PC-3 (cell line): Measurements from ENCODE around the gene KLHL30. TPM values are rescaled to one million over a fixed set of nuclear protein-coding genes. Genes with fewer than 3 reads are reported as not detected.

Experiments used
- ATAC-seq: fragments of 200-7000 bp; cut with Tn5 transposase; 2 replicates; pipeline ENCODE4 v1.9.1; 2020; ENCODE audit warnings: mild to moderate bottlenecking, moderate library complexity
- BruUV-seq: library from RNA; stranded (reverse); fragments of 400-500 nt; replicated peaks from 2 replicates; lab custom pipeline; 2021; lab: Mats Ljungman, UMichigan
- CTCF ChIA-PET: fragments of 300-600 bp; sonication (Branson Sonifier 250); formaldehyde crosslinking; loops from one replicate; lab custom pipeline; 2022; ENCODE audit warnings: antibody characterized with exemption; lab: Charles Lee
- POLR2A ChIA-PET: fragments of 300-600 bp; sonication (Branson Sonifier 250); formaldehyde crosslinking; loops from one replicate; lab custom pipeline; 2022; ENCODE audit warnings: antibody characterized with exemption; ENCODE audit not compliant: unreplicated experiment; lab: Charles Lee
- DNase-seq: peaks from one replicate; pipeline ENCODE4 v3.0.0-alpha.2; 2015
- H2AFZ ChIP-seq: fragments of 300-600 bp; sonication (generic); 2 replicates; pipeline ENCODE4 v1.6.0; 2016; ENCODE audit warnings: antibody characterized with exemption, low read length
- H3F3A ChIP-seq: fragments of 300-600 bp; sonication (generic); one replicate; pipeline ENCODE4 v1.6.0; 2017; ENCODE audit warnings: antibody characterized with exemption, low read length, control low read depth, mild to moderate bottlenecking; ENCODE audit not compliant: unreplicated experiment
- H3K27ac ChIP-seq: fragments of 300-600 bp; sonication (generic); 2 replicates; pipeline ENCODE4 v1.5.1; 2016; ENCODE audit warnings: mild to moderate bottlenecking, low read length
- H3K27me3 ChIP-seq: fragments of 300-600 bp; sonication (generic); 2 replicates; pipeline ENCODE4 v1.6.1; 2016; ENCODE audit warnings: low read length, mixed read lengths
- H3K36me3 ChIP-seq: fragments of 300-600 bp; sonication (generic); 2 replicates; pipeline ENCODE4 v1.6.1; 2016; ENCODE audit warnings: low read depth, mixed run types, low read length, mixed read lengths
- H3K4me1 ChIP-seq: fragments of 300-600 bp; sonication (generic); 2 replicates; pipeline ENCODE4 v1.5.1; 2016; ENCODE audit warnings: low read length; ENCODE audit not compliant: insufficient read depth
- H3K4me2 ChIP-seq: fragments of 300-600 bp; sonication (generic); 2 replicates; pipeline ENCODE4 v1.6.0; 2016; ENCODE audit warnings: low read length
- H3K4me3 ChIP-seq: fragments of 300-600 bp; sonication (generic); 2 replicates; pipeline ENCODE4 v1.5.1; 2016; ENCODE audit warnings: mild to moderate bottlenecking, low read length, mixed read lengths
- H3K79me2 ChIP-seq: fragments of 300-600 bp; sonication (generic); 2 replicates; pipeline ENCODE4 v1.6.1; 2017; ENCODE audit warnings: low read length, mixed read lengths
- H3K9ac ChIP-seq: fragments of 300-600 bp; sonication (generic); 2 replicates; pipeline ENCODE4 v1.6.0; 2016; ENCODE audit warnings: mild to moderate bottlenecking, low read length
- H3K9me2 ChIP-seq: fragments of 300-600 bp; sonication (generic); replicated peaks from 2 replicates; pipeline ENCODE4 v1.6.1; 2016; ENCODE audit warnings: mixed run types, low read length, mixed read lengths
- H3K9me3 ChIP-seq: fragments of 300-600 bp; sonication (generic); 2 replicates; pipeline ENCODE4 v1.6.1; 2016; ENCODE audit warnings: low read length, mixed read lengths
- H4K20me1 ChIP-seq: fragments of 300-600 bp; sonication (generic); 2 replicates; pipeline ENCODE4 v1.6.1; 2016; ENCODE audit warnings: low read length, mixed read lengths
- CTCF ChIP-seq: fragments of 300-600 bp; sonication (generic); conservative IDR thresholded peaks from 2 replicates; pipeline ENCODE4 v1.5.1; 2017; ENCODE audit warnings: antibody characterized with exemption, low read depth, mild to moderate bottlenecking, low read length
- EZH2 ChIP-seq: fragments of 300-600 bp; sonication (generic); IDR thresholded peaks from one replicate; pipeline ENCODE4 v1.6.1; 2017; ENCODE audit warnings: antibody characterized with exemption, mild to moderate bottlenecking, low read length; ENCODE audit not compliant: unreplicated experiment
- EZH2phosphoT487 ChIP-seq: fragments of 300-600 bp; sonication (generic); IDR thresholded peaks from 2 replicates; pipeline ENCODE4 v1.6.1; 2018; ENCODE audit warnings: mild to moderate bottlenecking, antibody characterized with exemption, low read length, borderline replicate concordance
- intact Hi-C: fragments of 100-400 bp; cut with micrococcal nuclease; formaldehyde crosslinking; loops from 2 replicates; pipeline ENCODE4 v1.9.0; 2023
- total RNA-seq: library from RNA; depleted of rRNA; stranded (reverse); fragments of >200 nt; gene quantifications from 2 replicates; pipeline ENCODE4 v1.2.3, GENCODE V29; 2014

Gene KLHL30
- total RNA-seq, 1 experiment from 2014 or later: not detected

- CTCF ChIA-PET: no interaction called here
- TF ChIP-seq EZH2phosphoT487 (no peak), CTCF (no peak), EZH2 (no peak)
- H3K36me3 ChIP-seq: peaks cover 31% of the 10 kb centered on the region
- intact Hi-C loops: no loop called here
- H3K79me2 ChIP-seq: no peaks in the 10 kb centered on the region
- ATAC-seq (no peak), DNase-seq (no peak)
- POLR2A ChIA-PET: no interaction called here
- no peaks in the 10 kb centered on the region for H3K9me2 ChIP-seq
- H3K27me3 ChIP-seq: no peaks in the 10 kb centered on the region
- H3F3A ChIP-seq: no peaks in the 10 kb centered on the region
- H4K20me1 ChIP-seq: no peaks in the 10 kb centered on the region
- no peak overlapping the region for H3K9ac ChIP-seq
- H3K27ac ChIP-seq: no peak overlapping the region
- H3K4me1 ChIP-seq: peaks cover 25% of the 10 kb centered on the region
- no peak overlapping the region for H2AFZ ChIP-seq
- no peak overlapping the region for H3K4me3 ChIP-seq
- BruUV-seq: no TSS peak
- no peak overlapping the region for H3K4me2 ChIP-seq
- H3K9me3 ChIP-seq: no peaks in the 10 kb centered on the region
These were observed 34.0 kb downstream of the KLHL30 start for GRCh38 chr2:238172439-238172838.

GRCh38 chr2:238173692-238174091 lies 35.2 kb downstream of the KLHL30 start:
- H3K4me2 ChIP-seq: no peak overlapping the region
- ChIA-PET CTCF (no interaction called here), POLR2A (no interaction called here)
- H3K27me3 ChIP-seq: no peaks in the 10 kb centered on the region
- H3K27ac ChIP-seq: no peak overlapping the region
- no peak overlapping the region for H3K9ac ChIP-seq
- H3K79me2 ChIP-seq: no peaks in the 10 kb centered on the region
- intact Hi-C loops: no loop called here
- TF ChIP-seq CTCF (peak; percentile 45), EZH2phosphoT487 (no peak)
- no peaks in the 10 kb centered on the region for H3K9me2 ChIP-seq
- peaks cover 21% of the 10 kb centered on the region for H3K4me1 ChIP-seq
- no peak overlapping the region for H2AFZ ChIP-seq
- H3F3A ChIP-seq: no peaks in the 10 kb centered on the region
- no peaks in the 10 kb centered on the region for H4K20me1 ChIP-seq
- DNase-seq (no peak), ATAC-seq (no peak)
- H3K4me3 ChIP-seq: no peak overlapping the region
- H3K36me3 ChIP-seq: peaks cover 36% of the 10 kb centered on the region
- H3K9me3 ChIP-seq: no peaks in the 10 kb centered on the region
- BruUV-seq: no TSS peak

GRCh38 chr2:238174291-238174690 lies 35.8 kb downstream of the KLHL30 start:
- ChIA-PET CTCF (no interaction called here), POLR2A (no interaction called here)
- Histone ChIP-seq H3K27ac (no peak overlapping the region), H3K36me3 (peaks cover 38% of the 10 kb centered on the region), H4K20me1 (no peaks in the 10 kb centered on the region), H3K9ac (no peak overlapping the region), H3K9me3 (no peaks in the 10 kb centered on the region), H3K27me3 (no peaks in the 10 kb centered on the region), H3K4me1 (peaks cover 15% of the 10 kb centered on the region), H3K4me3 (no peak overlapping the region), H3F3A (no peaks in the 10 kb centered on the region), H3K9me2 (no peaks in the 10 kb centered on the region), H3K4me2 (no peak overlapping the region), H3K79me2 (no peaks in the 10 kb centered on the region), H2AFZ (no peak overlapping the region)
- BruUV-seq: no TSS peak
- ATAC-seq: no peak
- intact Hi-C loops: no loop called here
- no peak for DNase-seq
- TF ChIP-seq EZH2phosphoT487 (no peak), CTCF (no peak), EZH2 (no peak)
